Omental fat pad (tissue), 4 donors: ENCODE results near the gene DPPA3. TPM values are rescaled to one million over a fixed set of nuclear protein-coding genes. Genes with fewer than 3 reads are reported as not detected.
"Not testable (repeated sequence)": the region's sequence is repeated elsewhere in the genome, so short reads cannot be mapped to it uniquely, and the experiment has no call there.

ENCODE experiments used
- ATAC-seq: fragments of 150-250 bp; one replicate; pipeline ENCODE4 v1.9.1; 2016; ENCODE audit warnings: mild to moderate bottlenecking, moderate library complexity; ENCODE audit not compliant: low FRiP score
- DNase-seq: peaks from one replicate; pipeline ENCODE4 v3.0.0-alpha.2; 2019; ENCODE audit warnings: low spot score
- total RNA-seq, 4 donors: library from RNA; depleted of rRNA; stranded (reverse); fragments of >200 nt; gene quantifications; one replicate each; pipeline ENCODE4 v1.1.0, GENCODE V29; 2016
- TF ChIP-seq, protein P1 (sequence below), 3 donors: fragments of 450-650 bp; IDR thresholded peaks; one replicate each; pipeline ENCODE4 v1.5.1; 2016 to 2017; ENCODE audit warnings: antibody characterized with exemption in 3 of 3, mild to moderate bottlenecking in 3 of 3, moderate library complexity in 2 of 3

Gene DPPA3
- total RNA-seq, 4 donors from 2014 or later, result not detected

GRCh38 chr12:7729746-7730145 lies 18.5 kb downstream of the DPPA3 start:
- DNase-seq (no peak), ATAC-seq (no peak)
- TF ChIP-seq, protein P1, sequence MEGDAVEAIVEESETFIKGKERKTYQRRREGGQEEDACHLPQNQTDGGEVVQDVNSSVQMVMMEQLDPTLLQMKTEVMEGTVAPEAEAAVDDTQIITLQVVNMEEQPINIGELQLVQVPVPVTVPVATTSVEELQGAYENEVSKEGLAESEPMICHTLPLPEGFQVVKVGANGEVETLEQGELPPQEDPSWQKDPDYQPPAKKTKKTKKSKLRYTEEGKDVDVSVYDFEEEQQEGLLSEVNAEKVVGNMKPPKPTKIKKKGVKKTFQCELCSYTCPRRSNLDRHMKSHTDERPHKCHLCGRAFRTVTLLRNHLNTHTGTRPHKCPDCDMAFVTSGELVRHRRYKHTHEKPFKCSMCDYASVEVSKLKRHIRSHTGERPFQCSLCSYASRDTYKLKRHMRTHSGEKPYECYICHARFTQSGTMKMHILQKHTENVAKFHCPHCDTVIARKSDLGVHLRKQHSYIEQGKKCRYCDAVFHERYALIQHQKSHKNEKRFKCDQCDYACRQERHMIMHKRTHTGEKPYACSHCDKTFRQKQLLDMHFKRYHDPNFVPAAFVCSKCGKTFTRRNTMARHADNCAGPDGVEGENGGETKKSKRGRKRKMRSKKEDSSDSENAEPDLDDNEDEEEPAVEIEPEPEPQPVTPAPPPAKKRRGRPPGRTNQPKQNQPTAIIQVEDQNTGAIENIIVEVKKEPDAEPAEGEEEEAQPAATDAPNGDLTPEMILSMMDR (IDR thresholded peaks at IDR 0.05), result no peak

- not testable (repeated sequence) for ATAC-seq, DNase-seq
Observed at GRCh38 chr12:7730984-7731383, 19.8 kb downstream of the DPPA3 start.

DNA sequence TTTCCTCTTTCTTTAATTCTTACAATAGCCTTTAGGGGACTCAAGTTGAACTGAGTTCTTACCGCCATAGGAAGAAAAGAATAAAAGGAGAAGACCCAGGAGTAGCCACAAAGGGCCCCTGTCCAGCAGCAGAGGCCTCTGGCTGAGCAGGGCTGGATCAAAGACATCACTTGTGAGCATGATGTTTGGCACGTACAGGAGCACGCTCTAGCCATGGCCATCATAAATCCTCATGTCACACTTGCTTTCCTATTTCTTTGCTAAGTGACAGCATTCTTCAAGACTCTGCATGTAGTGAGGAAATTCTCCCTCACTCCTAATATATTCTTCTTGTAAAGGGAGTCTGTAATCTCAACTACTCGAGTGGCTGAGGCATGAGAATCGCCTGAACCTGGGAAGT lies 20.3 kb downstream of the DPPA3 start:
- TF ChIP-seq, protein P1 (IDR thresholded peaks at IDR 0.05), result no peak
- DNase-seq (no peak), ATAC-seq (no peak)

GRCh38 chr12:7732993-7733392 lies 21.8 kb downstream of the DPPA3 start:
- DNase-seq (no peak), ATAC-seq (no peak)
- TF ChIP-seq, protein P1 (IDR thresholded peaks at IDR 0.05), result no peak

GRCh38 chr12:7747246-7747645 lies 36.0 kb downstream of the DPPA3 start, which contains the start of gene CLEC4C:
Gene CLEC4C (minus strand): TSS chr12:7747375. CDS start chr12:7747348, 27 bp downstream.
- ATAC-seq (no peak), DNase-seq (no peak)
- TF ChIP-seq, protein P1 (IDR thresholded peaks at IDR 0.05), result no peak

DNA sequence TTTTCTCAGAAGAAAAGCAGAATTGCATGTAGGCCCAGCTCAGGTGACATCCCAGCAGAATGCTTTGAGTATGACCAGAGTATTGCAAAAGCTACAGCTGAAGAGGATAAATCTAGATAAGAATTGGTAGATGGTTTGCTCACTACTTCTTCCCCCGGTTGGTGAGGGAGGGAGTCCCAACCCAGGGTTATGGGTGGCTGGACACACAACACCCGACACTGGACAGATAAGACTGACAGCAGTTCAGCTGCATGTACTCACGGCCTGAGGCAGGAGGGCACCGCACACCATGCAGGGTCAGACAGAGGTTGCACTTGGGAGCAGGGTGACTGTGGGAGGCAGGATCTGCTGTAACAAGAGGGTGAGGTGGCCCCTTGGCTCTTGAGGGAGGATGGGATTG lies 37.6 kb downstream of the DPPA3 start:
- no peak for DNase-seq
- ATAC-seq, result no peak
- TF ChIP-seq, protein P1 (IDR thresholded peaks at IDR 0.05), result no peak

GRCh38 chr12:7749442-7749841 lies 38.2 kb downstream of the DPPA3 start:
- TF ChIP-seq, protein P1 (IDR thresholded peaks at IDR 0.05), result no peak
- DNase-seq, result no peak
- ATAC-seq, result no peak

- ATAC-seq (no peak), DNase-seq (no peak)
- TF ChIP-seq, protein P1 (IDR thresholded peaks at IDR 0.05), result no peak
Observed at GRCh38 chr12:7750350-7750749, 39.1 kb downstream of the DPPA3 start.
